Astrocyte of the spinal cord (primary cell): ENCODE data around the gene ASH1L.
A peak's percentile ranks its signal among the peaks of the same experiment; 100 is the strongest.
"Not testable (repeated sequence)": the region's sequence is repeated elsewhere in the genome, so short reads cannot be mapped to it uniquely, and the experiment has no call there.

Experiments used
- DNase-seq: peaks from one replicate; pipeline ENCODE4 v3.0.0; 2011; ENCODE audit warnings: low read depth, low spot score
- H3K4me3 ChIP-seq: 2 replicates; pipeline ENCODE4 v1.5.1; 2011; ENCODE audit warnings: low read depth, mild to moderate bottlenecking, low read length, moderate library complexity
- in situ Hi-C: cut with HindIII; loops from 2 replicates; pipeline ENCODE4 v1.10.0; 2017; ENCODE audit warnings: low sequenced_read_pairs
- TF ChIP-seq, protein P1 (sequence below): IDR thresholded peaks from 2 replicates; pipeline ENCODE4 v1.5.1; 2012; ENCODE audit warnings: low read depth, mild to moderate bottlenecking, low read length, inconsistent platforms

The ASH1L gene

DNA sequence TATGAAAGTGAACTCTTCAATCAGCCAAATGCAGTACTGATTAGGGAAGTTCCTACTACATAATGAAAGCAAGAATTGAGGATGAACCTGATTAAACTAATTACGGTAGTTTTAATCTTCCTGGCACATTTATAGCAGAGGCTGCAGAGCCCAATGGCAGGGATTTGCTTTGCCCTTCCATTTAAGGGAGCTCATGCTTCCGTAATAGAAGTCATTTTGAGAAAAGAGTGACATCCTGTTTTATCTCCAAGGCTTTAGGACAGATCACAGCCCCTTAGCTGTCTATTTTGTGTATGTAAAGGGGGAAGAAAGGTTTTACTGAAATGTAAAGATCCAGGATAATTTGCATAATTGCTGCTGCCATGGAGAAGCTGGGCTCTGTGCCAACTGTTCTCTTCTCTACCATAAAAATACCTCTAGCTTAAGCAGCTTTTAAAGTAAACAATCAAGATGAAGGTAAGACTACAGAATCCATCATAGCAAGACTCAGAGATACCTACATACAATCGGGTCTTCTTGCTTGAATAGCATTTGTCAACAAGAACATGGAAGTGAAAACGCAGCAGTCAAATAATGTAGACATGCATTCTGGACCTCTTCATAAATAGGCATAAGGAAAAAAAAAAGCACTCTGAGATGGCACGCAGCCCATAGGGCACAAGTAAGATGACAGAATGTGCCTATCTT is 62.5 kb downstream of the ASH1L start:
- no peak overlapping the region for H3K4me3 ChIP-seq
- TF ChIP-seq, protein P1, sequence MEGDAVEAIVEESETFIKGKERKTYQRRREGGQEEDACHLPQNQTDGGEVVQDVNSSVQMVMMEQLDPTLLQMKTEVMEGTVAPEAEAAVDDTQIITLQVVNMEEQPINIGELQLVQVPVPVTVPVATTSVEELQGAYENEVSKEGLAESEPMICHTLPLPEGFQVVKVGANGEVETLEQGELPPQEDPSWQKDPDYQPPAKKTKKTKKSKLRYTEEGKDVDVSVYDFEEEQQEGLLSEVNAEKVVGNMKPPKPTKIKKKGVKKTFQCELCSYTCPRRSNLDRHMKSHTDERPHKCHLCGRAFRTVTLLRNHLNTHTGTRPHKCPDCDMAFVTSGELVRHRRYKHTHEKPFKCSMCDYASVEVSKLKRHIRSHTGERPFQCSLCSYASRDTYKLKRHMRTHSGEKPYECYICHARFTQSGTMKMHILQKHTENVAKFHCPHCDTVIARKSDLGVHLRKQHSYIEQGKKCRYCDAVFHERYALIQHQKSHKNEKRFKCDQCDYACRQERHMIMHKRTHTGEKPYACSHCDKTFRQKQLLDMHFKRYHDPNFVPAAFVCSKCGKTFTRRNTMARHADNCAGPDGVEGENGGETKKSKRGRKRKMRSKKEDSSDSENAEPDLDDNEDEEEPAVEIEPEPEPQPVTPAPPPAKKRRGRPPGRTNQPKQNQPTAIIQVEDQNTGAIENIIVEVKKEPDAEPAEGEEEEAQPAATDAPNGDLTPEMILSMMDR: no peak
- in situ Hi-C loops: no loop called here
- DNase-seq: peak; percentile 36

DNA sequence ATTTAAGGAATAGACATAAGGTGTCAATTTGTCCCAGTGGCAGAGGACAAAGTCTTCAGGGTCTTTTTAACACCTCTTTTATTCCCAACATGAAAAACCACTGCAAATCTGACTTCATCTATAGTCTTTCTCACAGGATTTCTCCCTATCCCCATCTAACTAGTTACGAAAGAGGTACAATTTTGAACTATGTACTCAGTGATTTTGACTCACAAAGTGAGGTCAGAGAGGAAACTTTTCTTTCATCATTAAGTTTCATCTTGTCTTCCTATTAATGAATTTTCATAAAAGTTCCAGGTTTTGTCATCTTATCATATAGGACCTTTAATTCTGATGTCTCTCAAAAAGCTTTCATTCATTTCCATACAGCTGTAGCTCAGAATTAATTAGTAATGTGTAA is 63.3 kb downstream of the ASH1L start:
- no peak for DNase-seq
- in situ Hi-C loops: no loop called here
- no peak overlapping the region for H3K4me3 ChIP-seq
- TF ChIP-seq, protein P1: no peak

DNA sequence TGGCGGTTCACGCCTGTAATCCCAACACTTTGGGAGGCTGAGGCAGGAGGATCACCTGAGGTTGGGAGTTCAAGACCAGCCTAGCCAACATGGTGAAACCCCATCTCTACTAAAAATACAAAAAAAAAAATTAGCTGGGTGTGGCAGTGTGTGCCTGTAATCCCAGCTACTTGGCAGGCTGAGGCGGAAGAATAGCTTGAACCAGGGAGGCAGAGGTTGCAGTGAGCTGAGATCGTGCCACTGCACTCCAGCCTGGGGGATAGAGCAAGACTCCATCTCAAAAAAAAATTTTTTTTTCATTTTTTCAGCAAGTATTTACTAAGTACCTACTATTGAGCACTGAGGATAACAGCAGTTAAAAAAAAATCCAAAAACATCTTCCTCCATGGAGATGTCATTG is 69.0 kb downstream of the ASH1L start:
- H3K4me3 ChIP-seq, in situ Hi-C loops, DNase-seq: not testable (repeated sequence)

DNA sequence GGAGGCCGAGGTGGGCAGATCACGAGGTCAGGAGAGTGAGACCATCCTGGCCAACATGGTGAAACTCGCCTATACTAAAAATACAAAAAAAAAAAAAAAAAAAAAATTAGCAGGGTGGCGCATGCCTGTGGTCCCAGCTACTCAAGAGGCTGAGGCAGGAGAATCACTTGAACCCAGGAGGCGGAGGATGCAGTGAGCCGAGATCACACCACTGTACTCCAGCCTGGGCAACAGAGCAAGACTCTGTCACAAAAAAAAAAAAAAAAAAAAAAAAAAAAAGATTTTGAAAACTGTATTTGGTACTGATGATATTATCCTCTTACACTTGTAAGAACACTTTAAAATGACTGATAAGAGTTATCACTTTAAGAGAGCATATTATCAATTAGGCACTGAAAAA is 74.2 kb downstream of the ASH1L start:
- H3K4me3 ChIP-seq, DNase-seq, in situ Hi-C loops: not testable (repeated sequence)

DNA sequence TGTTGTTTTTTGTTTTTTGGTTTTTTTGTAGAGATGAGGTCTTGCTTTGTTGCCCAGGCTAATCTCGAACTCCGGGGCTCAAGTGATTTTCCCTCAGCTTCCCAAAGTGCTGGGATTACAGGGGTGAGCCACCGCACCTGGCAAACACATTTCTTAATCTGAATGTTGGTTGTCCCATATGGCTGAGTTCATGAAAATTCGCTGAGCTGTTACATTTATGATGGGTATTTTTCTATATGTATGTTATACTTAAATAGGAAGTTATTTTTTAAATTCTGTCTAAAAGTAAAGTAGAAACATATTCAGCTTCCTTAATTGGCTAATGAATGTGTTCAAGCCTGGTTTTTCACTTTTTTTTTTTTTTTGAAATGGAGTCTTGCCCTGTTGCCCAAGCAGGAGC is 75.1 kb downstream of the ASH1L start:
- no peak overlapping the region for H3K4me3 ChIP-seq
- TF ChIP-seq, protein P1: no peak
- no peak for DNase-seq
- in situ Hi-C loops: no loop called here

DNA sequence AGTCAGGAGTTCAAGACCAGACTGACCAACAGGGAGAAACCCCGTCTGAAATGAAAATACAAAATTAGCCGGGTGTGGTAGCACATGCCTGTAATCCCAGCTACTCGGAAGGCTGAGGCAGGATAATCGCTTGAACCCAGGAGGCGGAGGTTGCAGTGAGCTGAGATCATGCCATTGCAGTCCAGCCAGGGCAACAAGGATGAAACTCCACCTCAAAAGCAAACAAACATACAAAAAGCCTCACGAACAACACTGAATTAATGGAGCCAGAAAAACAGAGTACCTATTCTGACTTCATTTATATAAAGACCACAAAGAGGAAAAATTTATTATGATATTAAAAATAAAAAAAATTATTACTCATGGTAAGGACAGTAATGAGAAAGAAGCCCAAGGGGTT is 75.7 kb downstream of the ASH1L start:
- in situ Hi-C loops, H3K4me3 ChIP-seq, DNase-seq: not testable (repeated sequence)

DNA sequence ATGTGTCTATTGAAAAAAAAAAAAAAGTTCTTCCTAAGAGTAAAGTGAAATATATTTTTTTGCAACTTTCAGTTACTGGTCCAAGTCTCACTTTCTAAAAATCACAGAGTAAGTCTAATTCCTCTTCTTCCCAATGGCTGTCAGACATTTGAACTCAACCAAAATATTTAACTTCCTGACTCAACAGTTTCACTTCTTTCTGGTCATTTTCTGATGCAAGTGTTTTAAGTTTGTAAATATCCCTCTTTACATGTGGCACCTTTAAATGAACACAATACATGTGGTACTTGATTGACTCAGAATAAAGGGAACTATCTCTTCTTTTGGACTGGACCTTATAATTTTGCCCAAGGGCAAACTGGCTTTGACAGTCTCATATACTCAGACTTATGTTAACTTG is 76.7 kb downstream of the ASH1L start:
- no peak for DNase-seq
- in situ Hi-C loops: no loop called here
- no peak overlapping the region for H3K4me3 ChIP-seq
- TF ChIP-seq, protein P1: no peak

DNA sequence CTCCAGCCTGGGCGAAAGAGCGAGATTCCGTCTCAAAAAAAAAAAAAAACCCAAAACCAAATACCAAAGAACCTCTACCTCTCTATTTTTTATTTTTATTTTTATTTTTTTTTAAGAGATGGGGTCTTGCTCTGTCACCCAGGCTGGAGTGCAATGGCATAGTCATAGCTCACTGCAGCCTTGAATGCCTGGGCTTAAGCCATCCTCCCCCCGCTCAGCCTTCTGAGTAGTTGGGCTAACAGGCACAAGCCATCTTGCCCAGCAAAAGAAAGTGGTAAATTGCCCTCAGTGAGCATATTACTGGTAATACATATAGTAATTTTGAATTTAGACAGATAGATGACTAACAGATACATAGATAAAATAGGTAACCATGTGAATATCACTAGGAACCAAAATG is 77.4 kb downstream of the ASH1L start:
- in situ Hi-C loops: no loop called here
- no peak for DNase-seq
- no peak overlapping the region for H3K4me3 ChIP-seq
- TF ChIP-seq, protein P1: no peak
